Muscle layer of duodenum (tissue), 2 donors: ENCODE measurements around the gene OXCT2.

Experiments
- H3K27ac ChIP-seq: one replicate; pipeline ENCODE4 v1.7.0; 2013; ENCODE audit warnings: mild to moderate bottlenecking, low read length
- H3K27me3 ChIP-seq: one replicate; pipeline ENCODE4 v1.7.0; 2013; ENCODE audit warnings: low read depth, mild to moderate bottlenecking, control low read depth, low read length
- H3K36me3 ChIP-seq, 2 donors: one replicate each; pipeline ENCODE4 v1.7.0; 2013; ENCODE audit warnings: low read length in 2 of 2, control low read depth in 1 of 2, mild to moderate bottlenecking in 1 of 2; ENCODE audit not compliant: insufficient read depth in 2 of 2, control insufficient read depth in 1 of 2
- H3K4me1 ChIP-seq, 2 donors: one replicate each; pipeline ENCODE4 v1.7.0; 2013; ENCODE audit warnings: low read length in 2 of 2, mild to moderate bottlenecking in 2 of 2, control low read depth in 1 of 2, moderate library complexity in 1 of 2; ENCODE audit not compliant: insufficient read depth in 2 of 2, control insufficient read depth in 1 of 2
- H3K4me3 ChIP-seq, 2 donors: one replicate each; pipeline ENCODE4 v1.7.0; 2013; ENCODE audit warnings: low read length in 2 of 2, low read depth in 1 of 2, mild to moderate bottlenecking in 1 of 2
- H3K9me3 ChIP-seq, 2 donors: one replicate each; pipeline ENCODE4 v1.7.0; 2013; ENCODE audit warnings: low read length in 2 of 2, control low read depth in 1 of 2, mild to moderate bottlenecking in 1 of 2; ENCODE audit not compliant: control insufficient read depth in 1 of 2
- donor health status: healthy.

OXCT2 gene

GRCh38 chr1:39761016-39761415, 10.1 kb downstream of the OXCT2 start:
- Histone ChIP-seq H3K4me3 (no peak overlapping the region), H3K27ac (no peak overlapping the region), H3K9me3 (no peaks in the 10 kb centered on the region), H3K4me1 (no peaks in the 10 kb centered on the region), H3K36me3 (peaks cover 14 to 30% of the 10 kb centered on the region in 2 donors), H3K27me3 (no peaks in the 10 kb centered on the region)

GRCh38 chr1:39760074-39761008, 10.8 kb downstream of the OXCT2 start:
- no peaks in the 10 kb centered on the region for H3K9me3 ChIP-seq
- no peak overlapping the region for H3K27ac ChIP-seq
- H3K27me3 ChIP-seq: no peaks in the 10 kb centered on the region
- no peaks in the 10 kb centered on the region for H3K4me1 ChIP-seq
- H3K36me3 ChIP-seq: peaks cover 20 to 36% of the 10 kb centered on the region in 2 donors
- no peak overlapping the region for H3K4me3 ChIP-seq

GRCh38 chr1:39759436-39759726, 11.8 kb downstream of the OXCT2 start:
- Histone ChIP-seq H3K27ac (no peak overlapping the region), H3K4me3 (no peak overlapping the region), H3K4me1 (no peaks in the 10 kb centered on the region), H3K27me3 (no peaks in the 10 kb centered on the region), H3K9me3 (no peaks in the 10 kb centered on the region), H3K36me3 (peaks cover 25 to 46% of the 10 kb centered on the region in 2 donors)

- H3K4me3 ChIP-seq: no peak overlapping the region
- peaks cover 29 to 52% of the 10 kb centered on the region in 2 donors for H3K36me3 ChIP-seq
- H3K27me3 ChIP-seq: no peaks in the 10 kb centered on the region
- H3K27ac ChIP-seq: no peak overlapping the region
- H3K9me3 ChIP-seq: no peaks in the 10 kb centered on the region
- H3K4me1 ChIP-seq: no peaks in the 10 kb centered on the region
These were observed 12.4 kb downstream of the OXCT2 start for GRCh38 chr1:39758556-39759435.

GRCh38 chr1:39757501-39757900, 13.6 kb downstream of the OXCT2 start:
- peaks cover 41 to 65% of the 10 kb centered on the region in 2 donors for H3K36me3 ChIP-seq
- H3K4me1 ChIP-seq: no peaks in the 10 kb centered on the region
- H3K27me3 ChIP-seq: no peaks in the 10 kb centered on the region
- H3K9me3 ChIP-seq: no peaks in the 10 kb centered on the region
- no peak overlapping the region for H3K4me3 ChIP-seq
- H3K27ac ChIP-seq: no peak overlapping the region

GRCh38 chr1:39755965-39756659, 15.0 kb downstream of the OXCT2 start:
- H3K9me3 ChIP-seq: no peaks in the 10 kb centered on the region
- H3K27ac ChIP-seq: no peak overlapping the region
- no peaks in the 10 kb centered on the region for H3K27me3 ChIP-seq
- peaks cover 52 to 78% of the 10 kb centered on the region in 2 donors for H3K36me3 ChIP-seq
- H3K4me1 ChIP-seq: no peaks in the 10 kb centered on the region
- H3K4me3 ChIP-seq: no peak overlapping the region

GRCh38 chr1:39754906-39755504, 16.1 kb downstream of the OXCT2 start:
- no peaks in the 10 kb centered on the region for H3K4me1 ChIP-seq
- no peak overlapping the region for H3K4me3 ChIP-seq
- peaks cover 60 to 89% of the 10 kb centered on the region in 2 donors for H3K36me3 ChIP-seq
- no peaks in the 10 kb centered on the region for H3K27me3 ChIP-seq
- H3K27ac ChIP-seq: no peak overlapping the region
- H3K9me3 ChIP-seq: no peaks in the 10 kb centered on the region

GRCh38 chr1:39754026-39754570, 17.1 kb downstream of the OXCT2 start:
- no peak overlapping the region for H3K4me3 ChIP-seq
- peaks cover 56 to 92% of the 10 kb centered on the region in 2 donors for H3K36me3 ChIP-seq
- H3K27me3 ChIP-seq: no peaks in the 10 kb centered on the region
- no peak overlapping the region for H3K27ac ChIP-seq
- H3K4me1 ChIP-seq: no peaks in the 10 kb centered on the region
- H3K9me3 ChIP-seq: no peaks in the 10 kb centered on the region

- Histone ChIP-seq H3K27me3 (no peaks in the 10 kb centered on the region), H3K9me3 (no peaks in the 10 kb centered on the region), H3K27ac (no peak overlapping the region), H3K4me3 (no peak overlapping the region), H3K4me1 (no peaks in the 10 kb centered on the region), H3K36me3 (peaks cover 61 to 94% of the 10 kb centered on the region in 2 donors)
These were observed 17.8 kb downstream of the OXCT2 start for GRCh38 chr1:39753132-39754025.

GRCh38 chr1:39752703-39753102, 18.4 kb downstream of the OXCT2 start:
- no peaks in the 10 kb centered on the region for H3K9me3 ChIP-seq
- no peak overlapping the region for H3K4me3 ChIP-seq
- H3K27me3 ChIP-seq: no peaks in the 10 kb centered on the region
- H3K4me1 ChIP-seq: no peaks in the 10 kb centered on the region
- H3K27ac ChIP-seq: no peak overlapping the region
- H3K36me3 ChIP-seq: peaks cover 66 to 94% of the 10 kb centered on the region in 2 donors
